HG03175 (cell line): ENCODE results near the gene MED12L.

Source experiments
- ATAC-seq: cut with Tn5 transposase; IDR thresholded peaks from one replicate; pipeline ENCODE4 v1.9.1; 2021; ENCODE audit warnings: mild to moderate bottlenecking, moderate library complexity; ENCODE audit not compliant: unreplicated experiment

MED12L gene

DNA sequence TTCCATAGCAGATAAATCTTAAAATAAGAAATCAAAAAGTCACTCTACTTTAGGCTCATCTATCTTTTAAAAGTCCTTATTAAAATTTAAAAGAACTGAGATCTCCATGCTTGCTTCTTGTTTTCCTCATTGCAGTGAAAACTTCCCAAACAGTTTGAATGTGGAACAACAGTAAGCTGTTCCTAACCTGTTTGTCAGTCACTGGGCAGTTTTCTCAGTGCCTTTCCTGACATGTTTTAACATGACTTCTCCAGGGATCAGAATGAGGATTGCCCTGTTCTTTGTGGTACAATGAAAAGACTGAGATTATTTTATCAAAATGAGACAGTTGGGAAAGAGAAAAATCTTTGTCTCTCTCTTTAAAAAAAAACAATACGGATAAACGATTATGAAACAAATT is 230.4 kb downstream of the MED12L start:
- no peak for ATAC-seq

GRCh38 chr3:151316267-151316991 is 231.0 kb downstream of the MED12L start, which contains the start of gene GPR87:
Gene GPR87, minus strand, starts transcription at chr3:151316820. Its CDS starts 16,720 bp downstream, at chr3:151300100.
- no peak for ATAC-seq

DNA sequence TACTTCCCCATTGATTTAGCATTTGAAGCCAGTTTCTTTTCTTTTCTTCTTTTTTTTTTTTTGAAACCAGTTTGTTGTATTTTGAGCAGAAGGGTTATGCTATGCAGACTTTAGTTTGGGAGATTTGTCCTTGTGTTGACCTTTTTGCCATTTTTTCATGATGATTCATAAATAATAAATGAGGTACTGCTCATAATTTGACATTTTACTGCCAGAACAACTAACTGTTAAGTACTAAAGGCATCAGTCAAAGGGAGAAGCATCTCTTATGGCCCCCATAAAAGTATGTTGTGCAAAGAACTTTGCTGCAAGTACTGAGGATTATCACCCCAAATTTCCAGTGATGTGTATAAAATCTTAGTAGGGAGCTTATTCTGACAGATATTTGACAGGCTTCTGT is 232.8 kb downstream of the MED12L start:
- ATAC-seq: no peak

DNA sequence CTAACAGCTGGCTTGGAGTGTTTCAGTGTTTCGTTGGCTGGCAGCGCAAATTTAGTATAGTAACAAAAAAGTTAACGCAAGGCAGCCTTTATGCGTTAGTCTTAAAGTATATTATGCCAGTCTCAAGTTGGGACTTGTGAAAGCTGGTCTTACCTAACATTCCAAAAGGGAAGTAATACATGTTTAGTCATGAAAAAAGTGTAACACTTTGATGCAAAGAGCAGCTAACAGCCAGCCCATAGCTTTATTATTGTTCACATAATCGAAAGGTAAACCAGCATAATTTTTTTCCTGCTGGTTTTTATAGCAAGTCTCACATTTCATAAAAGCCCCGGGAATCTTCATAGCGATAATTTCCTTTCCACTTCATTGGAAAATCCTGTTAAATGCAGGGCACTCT is 233.5 kb downstream of the MED12L start:
- ATAC-seq: no peak

GRCh38 chr3:151319628-151320027 is 234.2 kb downstream of the MED12L start:
- no peak for ATAC-seq

- no peak for ATAC-seq
Measured at GRCh38 chr3:151320131-151320530, 234.7 kb downstream of the MED12L start.

DNA sequence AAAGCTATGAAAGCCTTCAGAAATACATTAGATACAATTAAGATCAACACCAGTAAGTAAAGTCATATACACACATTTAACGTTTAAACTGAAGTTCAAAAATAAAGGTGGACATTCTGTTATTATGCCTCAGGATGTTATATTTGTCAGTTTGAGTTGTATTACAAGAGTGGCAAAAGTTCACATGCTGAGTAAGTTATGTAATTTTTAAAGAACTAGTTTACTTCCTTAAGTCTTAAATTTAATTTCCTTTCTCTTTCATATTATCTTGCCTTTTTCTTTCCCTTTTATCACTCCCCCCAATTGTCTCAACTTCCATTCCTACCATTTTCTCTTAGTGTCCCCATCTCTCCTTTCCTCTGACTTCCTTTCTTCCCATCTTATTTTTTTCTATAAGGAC is 236.1 kb downstream of the MED12L start:
- ATAC-seq: no peak

GRCh38 chr3:151322511-151322910 is 237.0 kb downstream of the MED12L start:
- no peak for ATAC-seq

DNA sequence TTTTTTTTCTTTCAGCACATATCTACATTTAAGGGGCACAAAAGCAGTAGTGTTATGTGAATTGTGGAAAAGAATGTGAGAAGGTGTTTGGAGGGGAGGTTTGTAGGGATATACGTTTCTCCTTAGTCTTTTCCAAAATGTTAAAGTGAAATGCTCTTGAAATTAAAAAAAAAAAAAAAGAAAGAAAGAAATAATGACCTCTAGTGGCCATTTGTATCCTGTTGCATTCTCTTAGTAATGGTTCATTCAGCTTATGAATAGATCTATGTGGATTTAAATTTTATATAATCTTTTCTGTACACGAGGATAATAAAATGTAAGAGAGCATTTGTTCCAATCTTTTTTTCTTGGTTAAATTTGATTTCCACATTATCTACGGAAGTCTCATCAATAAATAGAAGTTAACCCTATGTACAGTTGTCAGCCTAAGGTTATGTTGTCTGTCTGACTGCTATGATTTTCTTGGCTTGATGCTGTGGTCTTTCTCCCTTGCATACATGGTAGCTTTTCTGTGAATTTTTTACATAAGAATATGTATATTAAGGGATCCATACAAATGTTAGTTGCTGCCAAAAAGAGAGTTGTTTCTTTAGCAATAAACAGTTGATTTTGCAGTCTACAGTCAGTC is 242.2 kb downstream of the MED12L start:
- ATAC-seq: no peak

GRCh38 chr3:151328298-151328995 is 243.0 kb downstream of the MED12L start:
- no peak for ATAC-seq

DNA sequence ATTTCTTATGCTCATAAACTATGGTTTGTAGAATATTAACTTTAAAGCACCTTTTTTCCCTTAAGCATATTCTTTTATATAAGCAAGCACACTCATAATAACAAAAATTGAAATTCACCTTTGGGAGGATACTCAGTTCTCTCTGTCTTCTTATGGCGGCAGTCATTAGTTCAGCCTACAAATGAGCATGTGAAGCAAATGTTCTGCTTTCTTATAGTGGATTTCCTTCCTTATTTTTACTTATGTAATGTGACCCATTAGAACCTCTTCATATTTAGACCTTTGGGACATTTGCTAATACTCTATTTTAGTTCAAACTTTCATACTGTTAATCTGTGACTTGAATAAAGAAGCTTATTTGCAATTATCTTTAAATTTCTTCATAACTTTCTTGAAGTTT is 243.9 kb downstream of the MED12L start, which contains the start of gene P2RY13:
Gene P2RY13, minus strand, starts transcription at position 187 of the 400 bp plus-strand sequence. Its CDS starts 21 bp downstream, at position 166.
- ATAC-seq: no peak

DNA sequence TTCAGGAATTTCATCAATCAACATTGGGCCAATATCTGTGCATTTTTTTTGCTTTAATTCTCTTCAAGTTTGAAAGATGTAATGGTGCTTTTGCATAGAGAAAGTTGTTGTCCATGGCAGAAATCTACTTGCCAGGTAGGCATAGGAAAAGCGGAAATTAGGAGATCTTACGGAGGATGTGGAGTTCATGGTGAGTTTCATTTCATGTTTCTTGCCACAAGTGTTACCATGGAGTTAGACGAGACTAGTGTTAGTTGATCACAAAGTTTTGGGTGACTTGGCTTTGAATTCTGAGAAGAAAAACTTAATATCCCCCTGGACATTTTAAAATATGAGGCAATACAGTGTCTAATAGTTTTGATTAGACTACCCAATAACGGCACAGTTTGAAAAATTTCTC is 244.9 kb downstream of the MED12L start:
- no peak for ATAC-seq

GRCh38 chr3:151330899-151331298 is 245.4 kb downstream of the MED12L start:
- no peak for ATAC-seq

GRCh38 chr3:151331696-151332095 is 246.2 kb downstream of the MED12L start:
- no peak for ATAC-seq

DNA sequence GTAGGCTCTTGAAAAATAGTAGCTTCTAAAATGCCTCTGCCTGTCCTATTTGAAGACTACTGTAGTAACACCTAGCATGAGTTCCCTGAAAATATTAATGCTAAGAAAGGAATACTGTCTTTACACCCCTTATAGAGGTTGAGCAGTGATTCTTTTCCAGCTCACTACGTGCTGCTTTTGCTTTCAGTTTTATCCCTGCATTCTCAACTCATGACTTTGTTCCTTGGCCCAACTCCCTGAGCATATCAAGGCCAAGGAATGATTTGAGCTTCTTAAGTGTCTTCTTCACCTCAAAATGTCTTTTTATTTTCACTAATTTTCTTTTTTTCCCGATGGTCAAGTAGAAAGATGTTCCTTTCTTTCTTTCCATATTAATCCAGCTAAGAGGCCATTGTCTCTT is 260.4 kb downstream of the MED12L start:
- ATAC-seq: no peak

DNA sequence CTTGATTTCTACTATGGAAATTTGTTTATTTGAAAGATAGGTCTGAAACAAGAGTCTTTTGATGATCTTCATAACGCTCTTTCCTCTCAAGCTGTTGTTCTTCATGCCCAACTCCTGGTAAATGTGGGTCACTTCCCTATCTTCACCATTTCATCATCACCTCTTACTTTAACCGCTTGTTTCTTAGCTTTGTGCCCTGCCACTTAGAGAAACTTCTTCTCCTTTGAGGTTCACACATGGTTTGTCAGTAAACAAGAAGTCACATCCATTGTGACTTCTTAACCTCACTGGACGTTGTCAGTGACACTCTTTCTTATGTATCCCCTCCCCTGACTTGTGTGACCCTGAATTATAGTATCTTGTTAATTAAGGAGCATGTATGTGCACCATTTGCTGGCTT is 260.8 kb downstream of the MED12L start:
- ATAC-seq: no peak

DNA sequence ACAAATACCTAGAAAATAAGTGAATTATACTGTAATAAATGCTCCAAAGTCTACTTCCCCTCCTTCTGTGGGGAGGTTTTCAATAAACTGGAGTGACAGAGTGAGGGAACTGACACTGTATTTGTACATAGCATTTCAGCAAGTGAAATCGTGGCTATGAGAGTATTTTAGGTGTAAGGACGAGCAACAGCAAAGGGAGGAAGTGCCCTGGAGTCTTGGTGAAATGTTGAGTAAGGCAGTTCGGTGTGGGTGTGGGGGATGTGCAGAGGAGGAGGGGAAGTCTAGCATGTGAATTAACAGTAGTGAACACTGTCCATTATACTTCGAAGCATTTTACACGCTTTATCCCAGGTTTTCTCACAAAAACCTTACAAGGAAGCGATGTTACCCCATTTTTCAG is 262.0 kb downstream of the MED12L start:
- ATAC-seq: no peak

GRCh38 chr3:151350656-151351055 is 265.2 kb downstream of the MED12L start:
- no peak for ATAC-seq

- ATAC-seq: peak; percentile 84
Measured at GRCh38 chr3:151351219-151351618, 265.8 kb downstream of the MED12L start.

- ATAC-seq: peak; percentile 31
Measured at GRCh38 chr3:151351648-151352047, 266.2 kb downstream of the MED12L start.

GRCh38 chr3:151356794-151357462 is 271.5 kb downstream of the MED12L start:
- ATAC-seq: no peak
